HG03025 (cell line): ENCODE results near the gene RCE1.

Experiments
- ATAC-seq: cut with Tn5 transposase; IDR thresholded peaks from one replicate; pipeline ENCODE4 v1.9.1; 2021; ENCODE audit warnings: mild to moderate bottlenecking, moderate library complexity; ENCODE audit not compliant: unreplicated experiment, low FRiP score

RCE1 gene

DNA sequence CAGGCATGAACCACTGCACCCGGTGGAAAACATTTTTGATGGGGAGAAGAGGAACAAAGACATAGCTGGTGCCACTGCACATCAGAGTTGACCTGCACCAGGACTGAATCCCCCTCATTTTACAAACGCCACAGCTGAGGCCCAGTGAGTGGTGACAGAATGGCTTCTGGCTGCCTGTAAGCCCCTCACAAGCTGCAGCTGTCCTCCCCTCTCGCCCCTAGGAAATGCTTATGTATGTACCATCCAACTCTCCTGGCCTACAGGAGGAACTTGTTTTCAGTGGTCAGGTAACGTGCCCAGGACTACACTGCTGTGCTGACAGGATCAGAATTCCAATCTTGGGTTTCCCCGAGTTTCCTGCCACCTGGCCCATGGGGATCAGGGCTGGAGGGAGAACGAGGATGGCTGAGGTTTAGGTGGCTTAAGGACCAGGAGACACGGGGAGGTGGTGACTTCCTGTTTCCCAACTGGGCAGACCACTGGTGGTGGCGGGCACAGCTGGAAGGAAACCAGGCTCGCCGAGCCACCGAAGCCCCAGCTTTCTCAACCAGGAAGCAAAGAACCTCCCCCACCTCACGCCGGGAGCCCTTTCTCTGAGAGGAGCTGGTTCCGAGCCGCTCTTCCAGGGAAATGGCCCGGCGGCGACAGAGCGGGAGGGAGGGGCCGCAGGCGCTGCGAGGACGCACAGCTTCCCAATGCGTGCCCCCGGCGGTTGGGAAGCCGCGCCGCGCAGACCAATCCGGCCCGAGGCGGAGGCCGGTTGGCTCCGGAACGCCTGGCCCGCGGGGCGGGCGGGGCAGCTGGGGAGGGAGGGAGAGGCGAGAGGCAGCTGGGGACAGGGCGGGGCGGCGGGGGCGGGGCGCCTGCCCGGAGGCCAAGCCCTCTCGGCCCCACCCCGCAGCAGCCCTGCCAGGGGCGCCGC, 12.6 kb downstream of the RCE1 start:
- peak; percentile 42 for ATAC-seq

DNA sequence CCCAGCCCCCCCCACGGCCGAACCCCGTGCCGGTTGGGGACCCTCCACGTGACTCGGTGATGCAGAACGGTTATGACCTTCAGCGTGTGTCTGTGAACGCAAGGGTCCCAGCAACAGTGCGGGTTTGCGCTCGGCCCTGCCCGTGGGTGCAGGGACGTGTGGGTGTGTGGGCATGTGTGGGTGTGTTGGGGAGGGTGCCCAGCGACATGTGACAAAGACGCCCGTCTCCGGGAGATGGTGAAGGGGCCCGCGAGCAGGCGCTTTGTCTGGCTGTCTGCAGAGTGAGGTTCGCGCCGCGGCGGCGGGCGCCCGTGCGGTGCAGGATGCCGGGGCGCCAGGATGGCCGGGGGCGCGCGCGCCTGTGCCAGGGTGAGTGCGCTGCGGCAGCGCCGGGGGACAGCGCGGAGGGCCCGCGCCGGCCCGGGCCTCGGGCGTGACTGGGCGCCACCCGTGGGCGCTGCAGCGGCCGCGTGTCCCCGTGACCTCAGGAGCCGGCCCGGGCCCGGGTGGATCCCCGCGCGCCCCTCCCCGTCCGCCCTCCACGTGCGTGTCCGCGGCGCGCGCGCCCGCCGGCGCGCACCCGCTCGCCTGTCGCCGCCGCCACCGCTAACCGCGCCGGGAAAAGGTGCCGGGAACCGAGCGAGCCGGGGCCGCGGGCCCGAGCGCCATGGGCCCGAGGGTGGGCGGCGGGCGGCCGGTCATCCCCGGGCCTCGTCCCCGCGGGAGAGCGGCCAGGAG, 13.4 kb downstream of the RCE1 start, which contains the start of gene LRFN4:
Gene LRFN4 (plus strand): TSS at position 569 of the 738 bp plus-strand sequence. CDS start 681 bp downstream, outside the sequence.
- peak; percentile 12 for ATAC-seq

DNA sequence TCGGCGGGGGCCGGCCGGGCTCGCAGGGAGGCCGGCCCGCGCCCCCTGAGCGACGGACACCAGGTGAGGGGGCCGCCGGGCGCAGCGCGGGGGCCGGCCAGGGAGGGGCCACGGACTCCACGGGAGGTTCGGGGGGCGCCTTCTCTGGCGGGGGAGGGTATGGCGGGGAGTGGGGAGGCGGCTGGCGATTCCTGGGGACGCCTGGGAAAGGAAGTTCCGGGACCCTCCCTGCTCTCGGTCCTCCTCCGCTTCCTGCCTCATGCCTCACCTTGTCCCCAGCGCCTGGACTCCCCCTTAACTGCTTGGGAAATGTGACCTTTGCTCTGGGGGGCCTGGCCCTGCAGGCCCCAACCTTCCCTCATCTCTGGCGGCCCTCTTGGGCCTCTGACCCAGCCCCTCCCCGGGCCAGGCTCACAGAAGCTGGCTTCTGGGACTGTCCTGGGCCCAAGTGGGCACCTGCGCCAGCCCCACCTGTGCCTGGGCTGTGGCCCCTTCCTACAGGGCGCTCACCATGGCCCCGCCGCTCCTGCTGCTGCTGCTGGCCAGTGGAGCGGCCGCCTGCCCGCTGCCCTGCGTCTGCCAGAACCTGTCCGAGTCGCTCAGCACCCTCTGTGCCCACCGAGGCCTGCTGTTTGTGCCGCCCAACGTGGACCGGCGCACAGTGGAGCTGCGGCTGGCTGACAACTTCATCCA, 14.1 kb downstream of the RCE1 start:
- peak; percentile 2 for ATAC-seq

DNA sequence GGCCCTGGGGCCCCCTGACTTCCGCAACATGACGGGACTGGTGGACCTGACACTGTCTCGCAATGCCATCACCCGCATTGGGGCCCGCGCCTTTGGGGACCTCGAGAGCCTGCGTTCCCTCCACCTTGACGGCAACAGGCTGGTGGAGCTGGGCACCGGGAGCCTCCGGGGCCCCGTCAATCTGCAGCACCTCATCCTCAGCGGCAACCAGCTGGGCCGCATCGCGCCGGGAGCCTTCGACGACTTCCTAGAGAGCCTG, 14.6 kb downstream of the RCE1 start:
- no peak for ATAC-seq

DNA sequence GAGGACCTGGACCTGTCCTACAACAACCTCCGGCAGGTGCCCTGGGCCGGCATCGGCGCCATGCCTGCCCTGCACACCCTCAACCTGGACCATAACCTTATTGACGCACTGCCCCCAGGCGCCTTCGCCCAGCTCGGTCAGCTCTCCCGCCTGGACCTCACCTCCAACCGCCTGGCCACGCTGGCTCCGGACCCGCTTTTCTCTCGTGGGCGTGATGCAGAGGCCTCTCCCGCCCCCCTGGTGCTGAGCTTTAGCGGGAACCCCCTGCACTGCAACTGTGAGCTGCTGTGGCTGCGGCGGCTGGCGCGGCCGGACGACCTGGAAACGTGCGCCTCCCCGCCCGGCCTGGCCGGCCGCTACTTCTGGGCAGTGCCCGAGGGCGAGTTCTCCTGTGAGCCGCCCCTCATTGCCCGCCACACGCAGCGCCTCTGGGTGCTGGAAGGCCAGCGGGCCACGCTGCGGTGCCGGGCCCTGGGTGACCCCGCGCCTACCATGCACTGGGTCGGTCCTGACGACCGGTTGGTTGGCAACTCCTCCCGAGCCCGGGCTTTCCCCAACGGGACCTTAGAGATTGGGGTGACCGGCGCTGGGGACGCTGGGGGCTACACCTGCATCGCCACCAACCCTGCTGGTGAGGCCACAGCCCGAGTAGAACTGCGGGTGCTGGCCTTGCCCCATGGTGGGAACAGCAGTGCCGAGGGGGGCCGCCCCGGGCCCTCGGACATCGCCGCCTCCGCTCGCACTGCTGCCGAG, 15.1 kb downstream of the RCE1 start:
- no peak for ATAC-seq

- no peak for ATAC-seq
These were observed 15.9 kb downstream of the RCE1 start for GRCh38 chr11:66858939-66859685.

GRCh38 chr11:66859686-66860448, 16.6 kb downstream of the RCE1 start:
- ATAC-seq: no peak

DNA sequence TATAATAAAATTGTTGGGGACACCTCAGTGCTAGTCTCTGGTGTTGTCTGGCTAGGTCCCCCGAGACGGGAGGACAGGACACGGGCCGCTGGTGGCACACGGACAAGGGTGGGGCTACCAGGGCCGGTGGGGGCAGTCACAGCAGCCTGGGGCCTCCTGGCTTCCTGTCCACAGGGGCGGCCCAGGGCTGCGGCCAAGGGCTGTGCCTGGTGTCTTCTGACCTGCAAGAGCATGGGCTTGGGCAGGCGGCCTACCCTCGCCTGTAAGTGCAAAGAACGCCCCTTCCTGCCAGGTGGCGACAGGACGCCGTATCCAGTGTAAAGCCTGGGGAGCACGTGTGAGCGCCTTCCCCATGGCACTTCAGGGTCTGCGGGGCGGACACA, 17.2 kb downstream of the RCE1 start:
- ATAC-seq: no peak

GRCh38 chr11:66861038-66861773, 18.0 kb downstream of the RCE1 start:
- ATAC-seq: no peak

DNA sequence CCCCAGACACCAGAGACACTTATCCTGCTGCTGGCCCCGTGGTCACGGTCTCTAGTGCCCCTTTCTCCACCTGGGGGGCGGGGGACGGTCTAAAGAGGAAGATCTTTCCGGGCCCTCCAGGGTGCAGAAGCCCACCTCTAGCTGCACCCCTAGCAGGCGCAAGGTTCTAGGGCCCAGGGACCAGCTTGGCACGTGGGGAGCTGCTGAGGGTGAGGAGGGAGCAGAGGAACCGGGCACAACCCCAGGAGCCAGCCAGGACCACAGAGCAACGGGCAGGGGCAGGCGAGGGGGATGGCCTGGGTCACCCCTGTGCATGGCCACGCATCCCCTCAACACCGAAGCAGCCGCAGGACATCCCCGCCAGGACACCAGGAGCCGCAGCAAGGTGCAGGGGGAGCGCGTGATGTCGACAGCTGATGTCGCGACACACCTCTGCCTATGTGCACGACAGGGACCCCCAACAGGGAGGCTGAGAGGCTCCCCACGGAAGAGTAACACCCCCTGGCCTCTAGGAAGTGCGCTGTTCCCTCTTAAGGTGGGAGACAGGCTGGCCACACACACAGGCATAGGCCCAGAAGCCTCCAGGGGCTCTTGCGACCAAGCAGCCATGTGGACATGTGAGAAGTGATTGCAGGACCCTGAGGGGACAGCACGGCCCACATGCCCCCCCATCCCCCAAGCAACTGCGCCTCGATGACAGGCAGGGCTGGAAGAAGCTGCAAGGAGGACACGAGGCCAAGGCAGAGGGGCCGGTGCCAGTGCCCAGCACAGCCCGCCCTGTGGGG, 18.7 kb downstream of the RCE1 start:
- no peak for ATAC-seq

GRCh38 chr11:66862559-66863037, 19.4 kb downstream of the RCE1 start:
- ATAC-seq: no peak

DNA sequence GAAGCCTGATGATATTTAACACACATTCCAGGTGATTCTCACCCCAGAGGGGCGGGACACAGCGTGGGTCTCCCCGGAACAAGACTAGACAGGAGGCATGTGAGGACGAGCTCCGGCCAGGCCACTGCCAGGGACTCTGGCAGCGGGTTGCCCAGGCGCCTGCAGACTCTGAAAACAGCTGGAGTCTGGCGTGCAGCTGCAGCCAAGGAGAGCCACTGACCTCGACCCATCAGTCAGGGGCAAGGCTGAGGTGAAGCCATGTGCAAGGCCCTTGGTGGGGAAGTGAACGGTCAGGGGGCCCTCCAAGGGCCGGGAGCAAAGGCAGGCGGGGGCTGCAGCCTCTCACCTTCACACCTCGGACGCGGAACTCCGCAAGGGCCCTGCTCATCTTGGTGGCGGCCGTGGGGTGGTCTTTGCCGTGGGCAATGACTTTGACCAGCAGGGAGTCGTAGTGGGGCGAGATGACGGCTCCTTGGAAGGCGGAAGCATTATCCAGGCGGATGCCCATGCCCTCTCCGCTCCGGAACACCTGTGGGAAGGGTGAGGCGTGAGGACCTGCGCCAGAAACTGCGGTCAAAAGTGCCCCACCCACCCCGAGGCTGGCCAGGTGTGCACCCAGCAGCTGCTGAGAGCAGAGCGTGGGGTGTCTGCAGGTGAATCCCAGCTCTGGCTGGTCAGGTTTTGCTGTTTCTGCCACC, 20.3 kb downstream of the RCE1 start:
- ATAC-seq: no peak

- no peak for ATAC-seq
These were observed 21.1 kb downstream of the RCE1 start for GRCh38 chr11:66864172-66864901.

DNA sequence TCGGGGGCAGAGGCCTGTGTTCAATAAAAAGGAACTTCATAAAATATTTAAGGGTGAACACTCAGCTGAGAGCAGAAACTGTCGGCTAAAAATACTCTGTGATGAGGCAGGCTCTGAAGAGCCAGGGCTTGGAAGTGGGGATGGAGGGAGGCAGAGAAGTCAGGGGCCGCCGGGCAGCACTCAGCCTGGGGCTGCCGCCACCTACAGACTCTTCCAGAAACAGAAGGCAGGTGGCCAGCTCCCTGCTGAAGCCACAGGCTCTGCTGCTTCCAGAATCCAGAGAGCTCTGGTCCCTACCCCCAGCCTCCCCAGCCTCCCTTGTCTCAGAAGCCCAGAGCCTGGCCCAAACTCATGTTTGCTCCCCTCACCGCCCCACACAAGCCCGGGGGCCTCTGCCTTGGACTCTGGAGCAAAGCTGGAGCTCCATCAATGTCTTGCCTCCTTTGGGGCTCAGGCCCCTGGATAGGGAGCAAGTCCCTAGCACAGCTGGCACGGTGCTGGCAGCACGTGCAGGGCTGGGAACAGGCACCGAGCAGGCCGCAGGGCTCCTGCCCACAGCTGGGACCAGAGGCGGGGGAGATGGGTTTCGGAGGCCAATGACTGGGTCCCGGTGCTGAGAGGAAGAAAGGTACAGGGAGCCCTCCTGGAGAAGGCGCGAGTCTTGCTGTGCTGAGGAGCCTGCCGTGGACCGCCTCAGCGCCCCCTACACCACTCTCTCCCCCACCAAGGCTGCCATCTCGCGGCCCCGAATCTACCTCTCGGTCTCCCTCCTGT, 21.9 kb downstream of the RCE1 start:
- no peak for ATAC-seq

- no peak for ATAC-seq
These were observed 22.8 kb downstream of the RCE1 start for GRCh38 chr11:66866007-66866406.
